ENCODE data around the gene MYF6. TPM values are rescaled to one million over a fixed set of nuclear protein-coding genes. Genes with fewer than 3 reads are reported as not detected.

The MYF6 gene
- total and polyA plus RNA-seq, 9 of the 15 experiments (the other 6 are each of a cell fraction or from before 2014, with no cell fraction given), result not detected

- ChIA-PET CTCF (ENCODE audit: low intra/inter-chr PET ratio) (no interaction called here), POLR2A (no interaction called here)
- H3K4me3 ChIP-seq, result no peak overlapping the region
- H4K20me1 ChIP-seq (replicated peaks; ENCODE audit: control insufficient read depth, insufficient read depth, low read length), result no peaks in the 10 kb centered on the region
- no peaks in the 10 kb centered on the region for H3K9me3 ChIP-seq (replicated peaks; ENCODE audit: control insufficient read depth, insufficient read depth, low read depth, low read length)
- WGBS (ENCODE audit: insufficient coverage, low coverage, missing lambda C conversion rate), result 0% methylated on average over 1 of the region's 1 CpG
- no peak overlapping the region for H3K9ac ChIP-seq (ENCODE audit: insufficient read depth in 1 of 2, low read depth in 2 of 2, low read length in 2 of 2)
- H3K27me3 ChIP-seq (ENCODE audit: control insufficient read depth in 2 of 2, insufficient read depth in 2 of 2, low read length in 2 of 2), result no peaks in the 10 kb centered on the region
- no peak overlapping the region for H2AFZ ChIP-seq (ENCODE audit: low read depth, low read length)
- H3K9me1 ChIP-seq (ENCODE audit: control insufficient read depth, insufficient read depth, low read length), result no peaks in the 10 kb centered on the region
- DNase-seq (ENCODE audit: extremely low read depth in 1 of 4, low spot score in 3 of 4) (no peak), FAIRE-seq (no peak), ATAC-seq (no peak)
- H3K4me2 ChIP-seq (ENCODE audit: insufficient read depth, low read length), result no peak overlapping the region
- intact Hi-C loops (cut with micrococcal nuclease), result no loop called here
- no peaks in the 10 kb centered on the region for H3K4me1 ChIP-seq (replicated peaks in 1 of 2; ENCODE audit: control insufficient read depth in 2 of 2, insufficient read depth in 2 of 2, low read length in 2 of 2)
- H3K27ac ChIP-seq (ENCODE audit: extremely low read depth, low read depth, low read length), result no peak overlapping the region
- no peaks in the 10 kb centered on the region for H3K36me3 ChIP-seq (ENCODE audit: control insufficient read depth, insufficient read depth, low read length)
- H3K79me2 ChIP-seq (ENCODE audit: control insufficient read depth, insufficient read depth, low read length), result no peaks in the 10 kb centered on the region
- in situ Hi-C loops (cut with MboI), result no loop called here
- no TSS peak for BruUV-seq (replicated peaks)
- TF ChIP-seq E2F1 (CRISPR knock-in tag; IDR thresholded peaks at IDR 0.05) (no peak), ATF3 (IDR thresholded peaks at IDR 0.05) (no peak), ATF3 (CRISPR knock-in tag; conservative IDR thresholded peaks at IDR 0.05) (no peak), ZKSCAN8 (CRISPR knock-in tag; IDR thresholded peaks at IDR 0.05) (no peak), ZNF584 (CRISPR knock-in tag; IDR thresholded peaks at IDR 0.05; ENCODE audit: low read depth) (no peak), PHF20 (IDR thresholded peaks at IDR 0.05; ENCODE audit: partially characterized antibody) (no peak), BCLAF1 (IDR thresholded peaks at IDR 0.05; ENCODE audit: borderline replicate concordance in 1 of 2, control insufficient read depth in 1 of 2, low read depth in 2 of 2, low read length in 1 of 2) (no peak), HCFC1 (IDR thresholded peaks at IDR 0.05; ENCODE audit: low read depth, low read length) (no peak), BDP1 (IDR thresholded peaks at IDR 0.05; ENCODE audit: insufficient read depth, insufficient read length) (no peak), DPF2 (IDR thresholded peaks at IDR 0.05) (no peak), GTF2A2 (tag; IDR thresholded peaks at IDR 0.05) (no peak)
- TF ChIP-seq, protein P1, sequence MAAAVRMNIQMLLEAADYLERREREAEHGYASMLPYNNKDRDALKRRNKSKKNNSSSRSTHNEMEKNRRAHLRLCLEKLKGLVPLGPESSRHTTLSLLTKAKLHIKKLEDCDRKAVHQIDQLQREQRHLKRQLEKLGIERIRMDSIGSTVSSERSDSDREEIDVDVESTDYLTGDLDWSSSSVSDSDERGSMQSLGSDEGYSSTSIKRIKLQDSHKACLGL (CRISPR knock-in tag; IDR thresholded peaks at IDR 0.05; ENCODE audit: borderline replicate concordance, poor library complexity, severe bottlenecking), result no peak
Observed at GRCh38 chr12:80710727-80711449, 3.5 kb downstream of the MYF6 start.
